Fibroblast of villous mesenchyme (primary cell): ENCODE data around the gene TPSG1. TPM values are rescaled to one million over a fixed set of nuclear protein-coding genes. Genes with fewer than 3 reads are reported as not detected.

ENCODE experiments used
- DNase-seq: peaks from one replicate; pipeline ENCODE4 v3.0.0-alpha.2; 2010; ENCODE audit warnings: low read depth
- H3K4me3 ChIP-seq: 2 replicates; pipeline ENCODE4 v1.5.1; 2011; ENCODE audit warnings: low read depth, mild to moderate bottlenecking, low read length
- CTCF ChIP-seq: IDR thresholded peaks from 2 replicates; pipeline ENCODE4 v1.5.1; 2012; ENCODE audit warnings: low read depth, mild to moderate bottlenecking, low read length; ENCODE audit not compliant: insufficient read depth
- total RNA-seq: library from RNA; depleted of rRNA; stranded (reverse); fragments of >200 nt; gene quantifications from 2 replicates; pipeline ENCODE4 v1.2.3, GENCODE V29; 2012

Gene TPSG1
- total RNA-seq, 1 donor = not detected

DNA sequence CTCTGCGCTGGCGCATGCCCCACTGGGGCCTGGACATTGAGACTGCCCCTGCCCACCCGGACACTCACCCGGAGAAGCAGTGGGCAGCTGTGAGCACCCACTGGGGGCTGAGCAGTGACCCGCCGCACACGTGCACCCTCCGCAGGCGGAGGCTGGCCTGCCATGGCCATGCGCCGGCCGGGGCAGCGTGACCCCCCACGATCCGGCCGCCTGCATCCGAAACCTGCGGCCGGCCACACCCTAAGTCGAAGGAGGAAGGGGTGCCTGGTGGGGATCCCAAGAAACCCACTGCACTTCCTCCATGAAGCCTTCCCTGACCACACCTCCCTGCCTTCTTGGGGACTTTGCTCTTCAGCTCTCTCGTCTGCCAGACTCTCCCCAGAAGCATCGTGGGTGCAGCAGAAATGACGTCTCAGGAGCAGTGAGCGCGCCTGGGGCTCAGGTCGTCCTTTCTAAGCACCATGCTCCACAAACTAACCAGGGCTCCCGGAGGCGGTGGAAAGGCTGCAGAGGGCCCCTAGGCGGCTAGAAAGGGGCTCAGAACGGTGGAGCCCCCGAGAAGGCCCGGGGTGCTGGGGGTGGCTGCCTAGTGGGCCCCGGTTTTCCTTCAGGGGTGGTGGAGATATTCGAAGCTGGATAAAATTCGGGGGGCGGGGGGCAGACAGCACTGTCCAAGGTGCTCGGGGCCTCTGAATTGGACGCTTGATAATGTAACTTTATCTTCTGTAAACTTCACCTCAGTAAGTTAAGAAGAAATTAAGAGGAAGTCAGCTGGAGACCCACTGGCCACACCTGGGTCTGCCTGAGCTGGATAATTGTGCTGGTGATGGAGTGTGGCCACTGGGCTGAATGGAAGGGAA, 1.5 kb downstream of the TPSG1 start:
- DNase-seq = no peak

DNA sequence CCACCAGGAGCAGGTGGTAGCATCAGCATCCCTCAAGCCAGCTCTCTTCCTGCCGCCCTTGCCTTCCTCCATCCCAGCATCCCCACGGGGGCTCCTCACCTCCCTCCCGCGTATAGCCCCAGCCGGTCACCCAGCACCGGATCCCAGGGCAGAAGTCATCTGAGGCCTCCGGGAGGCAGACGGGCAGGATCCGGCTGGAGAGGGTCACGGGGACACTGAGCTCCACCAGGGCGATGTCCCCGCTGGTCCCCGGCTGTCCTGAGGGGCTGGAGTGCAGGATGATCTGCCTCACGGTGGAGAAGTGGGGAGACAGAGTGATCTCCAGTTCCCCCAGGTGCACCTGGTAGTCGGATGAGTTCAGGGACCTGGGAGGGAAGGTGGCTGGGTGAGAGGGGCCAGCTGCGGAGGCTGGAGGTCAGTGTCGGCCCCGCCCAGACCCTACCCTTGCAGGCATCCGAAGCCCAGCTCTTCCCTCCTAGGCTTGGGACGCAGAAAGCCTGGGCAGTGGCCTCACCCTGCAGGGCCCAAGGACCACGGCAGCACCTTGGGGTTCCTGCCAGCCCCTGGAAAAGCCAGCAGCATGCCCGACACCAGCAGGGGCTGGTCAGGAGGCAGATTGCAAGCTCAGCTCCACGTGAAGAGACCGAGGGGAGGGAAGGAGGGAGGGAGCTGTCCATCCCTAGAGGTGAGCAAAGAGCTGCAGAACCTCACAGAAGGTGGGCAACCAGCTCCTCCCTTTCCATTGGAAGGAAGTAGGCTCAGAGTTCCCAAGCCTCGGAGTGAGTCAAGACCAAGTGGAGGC, 2.3 kb downstream of the TPSG1 start:
- no peak overlapping the region for H3K4me3 ChIP-seq

More for the DNA sequence above, 1.5 kb downstream of the TPSG1 start:
- TF ChIP-seq CTCF = no peak
- no peak overlapping the region for H3K4me3 ChIP-seq

GRCh38 chr16:1221628-1222552, 3.2 kb downstream of the TPSG1 start:
- DNase-seq = no peak
- TF ChIP-seq CTCF = no peak

More for the DNA sequence above, 2.3 kb downstream of the TPSG1 start:
- TF ChIP-seq CTCF = no peak
- no peak for DNase-seq

GRCh38 chr16:1220841-1221627, 4.0 kb downstream of the TPSG1 start:
- no peak for DNase-seq
- H3K4me3 ChIP-seq = no peak overlapping the region
- no peak for TF ChIP-seq CTCF

More at GRCh38 chr16:1221628-1222552, 3.2 kb downstream of the TPSG1 start:
- H3K4me3 ChIP-seq = no peak overlapping the region

- no peak overlapping the region for H3K4me3 ChIP-seq
- TF ChIP-seq CTCF = no peak
- no peak for DNase-seq
Observed at GRCh38 chr16:1220098-1220728, 4.9 kb downstream of the TPSG1 start.
